SK-N-MC (cell line): ENCODE results near the gene EAPP.

ENCODE experiments used
- EZH2 ChIP-seq: fragments of 200-600 bp; sonication (generic); IDR thresholded peaks from one replicate; pipeline ENCODE4 v1.6.1; 2017; ENCODE audit warnings: antibody characterized with exemption
- FOXP2 ChIP-seq: optimal IDR thresholded peaks from 2 replicates; pipeline ENCODE3; 2011; ENCODE audit warnings: mild to moderate bottlenecking, moderate library complexity; ENCODE audit not compliant: insufficient read depth; ENCODE audit errors: extremely low read length, control extremely low read depth

DNA sequence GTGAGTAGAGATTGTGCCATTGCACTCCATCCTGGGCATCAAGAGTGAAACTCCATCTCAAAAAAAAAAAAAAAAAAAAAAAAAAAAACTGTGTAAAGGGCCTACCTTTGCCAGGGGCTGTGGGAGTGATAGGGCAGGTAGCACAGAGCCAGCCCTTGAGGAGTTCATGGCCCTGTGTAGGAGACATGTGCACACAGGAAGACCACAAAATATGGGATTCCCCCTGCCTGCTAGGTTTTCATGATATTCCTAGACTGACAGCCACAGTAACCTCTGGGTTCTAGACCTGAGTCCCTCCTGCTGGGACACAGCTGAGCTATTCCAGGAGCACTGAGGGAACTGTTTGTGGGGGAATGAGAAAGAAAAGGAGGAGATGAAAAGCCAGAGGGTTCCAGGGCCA, 69.2 kb downstream of the EAPP start:
- no peak for TF ChIP-seq EZH2
- no peak for TF ChIP-seq FOXP2
